Subcutaneous abdominal adipose tissue (tissue), 5 donors: ENCODE measurements around the gene DHRSX.
"Not testable (repeated sequence)": the region's sequence is repeated elsewhere in the genome, so short reads cannot be mapped to it uniquely, and the experiment has no call there.

Experiments used
- H3K27ac ChIP-seq: one replicate; pipeline ENCODE4 v1.7.0; 2013; ENCODE audit warnings: low read depth, mild to moderate bottlenecking, inconsistent platforms, low read length, moderate library complexity
- H3K27me3 ChIP-seq, 5 donors: one replicate each; pipeline ENCODE4 v1.7.0; 2013; ENCODE audit warnings: low read length in 5 of 5, inconsistent platforms in 1 of 5; ENCODE audit not compliant: control insufficient read depth in 5 of 5, insufficient read depth in 4 of 5
- H3K36me3 ChIP-seq, 5 donors: one replicate each; pipeline ENCODE4 v1.7.0; 2013; ENCODE audit warnings: low read length in 5 of 5; ENCODE audit not compliant: control insufficient read depth in 5 of 5, insufficient read depth in 5 of 5
- H3K4me1 ChIP-seq, 5 donors: one replicate each; pipeline ENCODE4 v1.7.0; 2013; ENCODE audit warnings: low read length in 5 of 5, mild to moderate bottlenecking in 3 of 5, moderate library complexity in 1 of 5; ENCODE audit not compliant: control insufficient read depth in 5 of 5, insufficient read depth in 5 of 5
- H3K4me3 ChIP-seq, 5 donors: one replicate each; pipeline ENCODE4 v1.7.0; 2013; ENCODE audit warnings: low read length in 5 of 5, low read depth in 1 of 5
- H3K9ac ChIP-seq, 5 donors: one replicate each; pipeline ENCODE4 v1.7.0; 2013; ENCODE audit warnings: low read length in 5 of 5, mild to moderate bottlenecking in 4 of 5, moderate library complexity in 3 of 5
- H3K9me3 ChIP-seq, 5 donors: one replicate each; pipeline ENCODE4 v1.7.0; 2013; ENCODE audit warnings: low read length in 5 of 5; ENCODE audit not compliant: control insufficient read depth in 5 of 5
- donor health status: healthy.
- donor health status: healthy.
- donor health status: healthy.
- donor health status: healthy.
- donor health status: healthy.

The DHRSX gene

GRCh38 chrX:2468261-2469195, 32.2 kb downstream of the DHRSX start:
- Histone ChIP-seq H3K9ac (no peak overlapping the region), H3K4me1 (no peaks in the 10 kb centered on the region), H3K27me3 (no peaks in the 10 kb centered on the region), H3K36me3 (no peaks in the 10 kb centered on the region), H3K27ac (no peak overlapping the region), H3K4me3 (no peak overlapping the region), H3K9me3 (no peaks in the 10 kb centered on the region)

GRCh38 chrX:2466876-2467656, 33.7 kb downstream of the DHRSX start:
- H3K27ac ChIP-seq = no peak overlapping the region

GRCh38 chrX:2464677-2465166, 36.1 kb downstream of the DHRSX start:
- Histone ChIP-seq H3K9ac (no peak overlapping the region), H3K27me3 (no peaks in the 10 kb centered on the region), H3K4me3 (no peak overlapping the region), H3K36me3 (no peaks in the 10 kb centered on the region), H3K9me3 (no peaks in the 10 kb centered on the region), H3K4me1 (peaks cover 0 to 9% (median 5%) of the 10 kb centered on the region in 5 donors), H3K27ac (no peak overlapping the region)

More at GRCh38 chrX:2466876-2467656, 33.7 kb downstream of the DHRSX start:
- Histone ChIP-seq H3K9ac (no peak overlapping the region), H3K4me3 (no peak overlapping the region), H3K36me3 (no peaks in the 10 kb centered on the region), H3K4me1 (peaks cover 0 to 1% (median 0%) of the 10 kb centered on the region in 5 donors), H3K27me3 (no peaks in the 10 kb centered on the region), H3K9me3 (no peaks in the 10 kb centered on the region)

- Histone ChIP-seq H3K4me3 (no peak overlapping the region), H3K9me3 (no peaks in the 10 kb centered on the region), H3K27ac (no peak overlapping the region), H3K27me3 (no peaks in the 10 kb centered on the region), H3K9ac (no peak overlapping the region), H3K36me3 (no peaks in the 10 kb centered on the region), H3K4me1 (peaks cover 0 to 9% (median 5%) of the 10 kb centered on the region in 5 donors)
These were observed 36.7 kb downstream of the DHRSX start for GRCh38 chrX:2463973-2464676.

GRCh38 chrX:2463481-2463880, 37.3 kb downstream of the DHRSX start:
- H3K27me3 ChIP-seq, H3K36me3 ChIP-seq, H3K9ac ChIP-seq, H3K4me3 ChIP-seq, H3K4me1 ChIP-seq, H3K9me3 ChIP-seq, H3K27ac ChIP-seq: not testable (repeated sequence)

GRCh38 chrX:2462780-2463179, 38.0 kb downstream of the DHRSX start:
- Histone ChIP-seq H3K27me3 (no peaks in the 10 kb centered on the region), H3K4me1 (peaks cover 0 to 9% (median 5%) of the 10 kb centered on the region in 5 donors), H3K36me3 (peaks cover 0 to 2% (median 0%) of the 10 kb centered on the region in 5 donors), H3K9ac (no peak overlapping the region), H3K27ac (no peak overlapping the region), H3K4me3 (no peak overlapping the region), H3K9me3 (no peaks in the 10 kb centered on the region)

- no peaks in the 10 kb centered on the region for H3K27me3 ChIP-seq
- no peaks in the 10 kb centered on the region for H3K9me3 ChIP-seq
- H3K4me1 ChIP-seq = peaks cover 0 to 9% (median 5%) of the 10 kb centered on the region in 5 donors
- peaks cover 0 to 3% (median 0%) of the 10 kb centered on the region in 5 donors for H3K36me3 ChIP-seq
- H3K9ac ChIP-seq = no peak overlapping the region
- no peak overlapping the region for H3K27ac ChIP-seq
- H3K4me3 ChIP-seq = no peak overlapping the region
These were observed 38.7 kb downstream of the DHRSX start for GRCh38 chrX:2462074-2462473.

- H3K4me3 ChIP-seq = no peak overlapping the region
- peaks cover 0 to 9% (median 5%) of the 10 kb centered on the region in 5 donors for H3K4me1 ChIP-seq
- no peak overlapping the region for H3K9ac ChIP-seq
- H3K9me3 ChIP-seq = no peaks in the 10 kb centered on the region
- no peak overlapping the region for H3K27ac ChIP-seq
- peaks cover 0 to 3% (median 0%) of the 10 kb centered on the region in 5 donors for H3K36me3 ChIP-seq
- no peaks in the 10 kb centered on the region for H3K27me3 ChIP-seq
These were observed 39.1 kb downstream of the DHRSX start for GRCh38 chrX:2461711-2462016.

GRCh38 chrX:2460821-2461710, 39.7 kb downstream of the DHRSX start:
- not testable (repeated sequence) for H3K9ac ChIP-seq, H3K9me3 ChIP-seq, H3K27ac ChIP-seq, H3K36me3 ChIP-seq, H3K27me3 ChIP-seq, H3K4me1 ChIP-seq, H3K4me3 ChIP-seq
